ENCODE data around the gene SRSF10.
A peak's percentile ranks its signal among the peaks of the same experiment; 100 is the strongest.
"Not testable (repeated sequence)": the region's sequence is repeated elsewhere in the genome, so short reads cannot be mapped to it uniquely, and the experiment has no call there.

SRSF10 gene

GRCh38 chr1:23979881-23980727 is at the start of gene SRSF10:
Gene SRSF10 (minus strand): TSS chr1:23980327. CDS start chr1:23980255, 72 bp downstream.
- DNase-seq, result peak; percentile 96 to 97

GRCh38 chr1:24027838-24028468 is 47.8 kb upstream of the SRSF10 start:
- DNase-seq, result no peak

GRCh38 chr1:24022581-24023361 is 42.6 kb upstream of the SRSF10 start:
- no peak for DNase-seq

- DNase-seq, result no peak
These were observed 41.5 kb upstream of the SRSF10 start for GRCh38 chr1:24021403-24022266.

GRCh38 chr1:24020470-24020869 is 40.3 kb upstream of the SRSF10 start:
- no peak for DNase-seq

- no peak for DNase-seq
These were observed 39.9 kb upstream of the SRSF10 start for GRCh38 chr1:24020025-24020424.

GRCh38 chr1:24018611-24019580 is 38.8 kb upstream of the SRSF10 start:
- DNase-seq, result no peak

GRCh38 chr1:24015221-24016210 is 35.4 kb upstream of the SRSF10 start:
- no peak for DNase-seq

- not testable (repeated sequence) for DNase-seq
These were observed 32.8 kb upstream of the SRSF10 start for GRCh38 chr1:24012878-24013277.

GRCh38 chr1:24010650-24011049 is 30.5 kb upstream of the SRSF10 start:
- DNase-seq, result no peak

GRCh38 chr1:24009406-24009805 is 29.3 kb upstream of the SRSF10 start:
- no peak for DNase-seq

- not testable (repeated sequence) for DNase-seq
These were observed 28.6 kb upstream of the SRSF10 start for GRCh38 chr1:24008574-24009184.

- DNase-seq, result no peak
These were observed 27.0 kb upstream of the SRSF10 start for GRCh38 chr1:24007079-24007478.

- DNase-seq, result no peak
These were observed 25.0 kb upstream of the SRSF10 start for GRCh38 chr1:24005163-24005562.

GRCh38 chr1:24004132-24004531 is 24.0 kb upstream of the SRSF10 start:
- DNase-seq, result no peak

- DNase-seq, result no peak
These were observed 23.3 kb upstream of the SRSF10 start for GRCh38 chr1:24003331-24003972.

- no peak for DNase-seq
These were observed 22.6 kb upstream of the SRSF10 start for GRCh38 chr1:24002695-24003094.

GRCh38 chr1:23999156-23999671 is 19.1 kb upstream of the SRSF10 start:
- DNase-seq, result no peak

GRCh38 chr1:23997812-23998211 is 17.7 kb upstream of the SRSF10 start:
- DNase-seq, result no peak
